Uterus (tissue), 4 donors: ENCODE measurements around the gene OR5AC2. TPM values are rescaled to one million over a fixed set of nuclear protein-coding genes. Genes with fewer than 3 reads are reported as not detected.

Experiments used
- DNase-seq, 2 donors: peaks; one replicate each; pipeline ENCODE4 v3.0.0-alpha.2; 2019 to 2020
- H3K27ac ChIP-seq, 2 donors: fragments of 200-600 bp; sonication (generic); 1 replicate in 1 of 2; 2 replicates in 1 of 2; pipeline ENCODE4 v1.5.1; 2016 to 2018
- H3K27me3 ChIP-seq, 2 donors: fragments of 200-600 bp; sonication (generic); one replicate each; pipeline ENCODE4 v1.5.1; 2018 to 2019; ENCODE audit warnings: control low read depth in 1 of 2
- H3K36me3 ChIP-seq, 2 donors: fragments of 200-600 bp; sonication (generic); one replicate each; pipeline ENCODE4 v1.5.1; 2019; ENCODE audit warnings: control low read depth in 1 of 2
- H3K4me1 ChIP-seq, 2 donors: fragments of 200-600 bp; sonication (generic); one replicate each; pipeline ENCODE4 v1.5.1; 2018 to 2019; ENCODE audit warnings: control low read depth in 1 of 2
- H3K4me3 ChIP-seq, 2 donors: fragments of 200-600 bp; sonication (generic); 1 replicate in 1 of 2; 2 replicates in 1 of 2; pipeline ENCODE4 v1.5.1; 2018 to 2019; ENCODE audit warnings: mild to moderate bottlenecking in 1 of 2
- H3K9me3 ChIP-seq, 2 donors: fragments of 200-600 bp; sonication (generic); one replicate each; pipeline ENCODE4 v1.5.1; 2019; ENCODE audit warnings: control low read depth in 1 of 2
- CTCF ChIP-seq, 4 experiments: fragments of 200-600 bp in 2 of 4; fragments of 450-650 bp in 2 of 4; sonication (generic) in 2 of 4; IDR thresholded peaks; one replicate each; pipeline ENCODE4 v1.5.1; 2016 to 2019; ENCODE audit warnings: antibody characterized with exemption in 4 of 4, mild to moderate bottlenecking in 2 of 4, moderate library complexity in 1 of 4
- POLR2A ChIP-seq, 2 donors: fragments of 450-650 bp; IDR thresholded peaks; one replicate each; pipeline ENCODE4 v1.6.1; 2016; ENCODE audit warnings: antibody characterized with exemption in 2 of 2, mild to moderate bottlenecking in 1 of 2, moderate library complexity in 1 of 2
- intact Hi-C: fragments of 100-400 bp; cut with DNase I; formaldehyde crosslinking; loops from one replicate; pipeline ENCODE4 v1.15.1; 2023; ENCODE audit warnings: low total_unique reads
- total RNA-seq, 4 donors: library from RNA; depleted of rRNA in 3 of 4; stranded (reverse); fragments of >200 nt in 3 of 4; gene quantifications; one replicate each; pipeline versions ENCODE4 v1.1.0 to v1.2.4, GENCODE V29; 2014 to 2023
- donor health status: DM: yes; HTN: yes; CAD: no.

Gene OR5AC2
- total RNA-seq, 4 donors from 2014 or later = not detected

GRCh38 chr3:98108162-98108561 lies 21.2 kb downstream of the OR5AC2 start:
- Histone ChIP-seq H3K4me3 (no peak overlapping the region), H3K27ac (no peak overlapping the region), H3K27me3 (no peaks in the 10 kb centered on the region), H3K9me3 (no peaks in the 10 kb centered on the region), H3K4me1 (no peaks in the 10 kb centered on the region), H3K36me3 (no peaks in the 10 kb centered on the region)
- DNase-seq = no peak
- TF ChIP-seq CTCF (IDR thresholded peaks at IDR 0.05) (no peak), POLR2A (IDR thresholded peaks at IDR 0.05) (no peak)
- intact Hi-C loops = no loop called here

GRCh38 chr3:98109807-98110549 lies 23.0 kb downstream of the OR5AC2 start:
- TF ChIP-seq CTCF (IDR thresholded peaks at IDR 0.05) = no peak
- TF ChIP-seq POLR2A (IDR thresholded peaks at IDR 0.05) = no peak
- no peak for DNase-seq
- Histone ChIP-seq H3K27me3 (no peaks in the 10 kb centered on the region), H3K9me3 (no peaks in the 10 kb centered on the region), H3K27ac (no peak overlapping the region), H3K4me3 (no peak overlapping the region), H3K36me3 (no peaks in the 10 kb centered on the region), H3K4me1 (no peaks in the 10 kb centered on the region)
- intact Hi-C loops = no loop called here

GRCh38 chr3:98110550-98110908 lies 23.6 kb downstream of the OR5AC2 start:
- Histone ChIP-seq H3K36me3 (no peaks in the 10 kb centered on the region), H3K27me3 (no peaks in the 10 kb centered on the region), H3K9me3 (no peaks in the 10 kb centered on the region), H3K27ac (no peak overlapping the region), H3K4me3 (no peak overlapping the region), H3K4me1 (no peaks in the 10 kb centered on the region)
- DNase-seq = no peak
- no peak for TF ChIP-seq CTCF (IDR thresholded peaks at IDR 0.05)
- TF ChIP-seq POLR2A (IDR thresholded peaks at IDR 0.05) = no peak
- intact Hi-C loops = no loop called here

- Histone ChIP-seq H3K27me3 (no peaks in the 10 kb centered on the region), H3K4me1 (no peaks in the 10 kb centered on the region), H3K36me3 (no peaks in the 10 kb centered on the region), H3K27ac (no peak overlapping the region), H3K4me3 (no peak overlapping the region), H3K9me3 (no peaks in the 10 kb centered on the region)
- DNase-seq = no peak
- intact Hi-C loops = no loop called here
- no peak for TF ChIP-seq CTCF (IDR thresholded peaks at IDR 0.05)
- TF ChIP-seq POLR2A (IDR thresholded peaks at IDR 0.05) = no peak
Observed at GRCh38 chr3:98114264-98114663, 27.3 kb downstream of the OR5AC2 start.

GRCh38 chr3:98115717-98116116 lies 28.7 kb downstream of the OR5AC2 start:
- intact Hi-C loops = no loop called here
- H3K36me3 ChIP-seq = no peaks in the 10 kb centered on the region
- H3K27me3 ChIP-seq = no peaks in the 10 kb centered on the region
- no peak overlapping the region for H3K27ac ChIP-seq
- TF ChIP-seq POLR2A (IDR thresholded peaks at IDR 0.05) = no peak
- no peak for TF ChIP-seq CTCF (IDR thresholded peaks at IDR 0.05)
- no peak overlapping the region for H3K4me3 ChIP-seq
- H3K9me3 ChIP-seq = no peaks in the 10 kb centered on the region
- no peaks in the 10 kb centered on the region for H3K4me1 ChIP-seq
- DNase-seq = no peak
